Activated T-cell treated with anti-CD3 and anti-CD28 coated beads for 24 hours (primary cell): ENCODE measurements around the gene SND1.
"Not testable (repeated sequence)": the region's sequence is repeated elsewhere in the genome, so short reads cannot be mapped to it uniquely, and the experiment has no call there.

ENCODE experiments used
- DNase-seq: peaks from one replicate; pipeline ENCODE4 v3.0.0-alpha.2; 2020; ENCODE audit warnings: low read depth

SND1 gene

DNA sequence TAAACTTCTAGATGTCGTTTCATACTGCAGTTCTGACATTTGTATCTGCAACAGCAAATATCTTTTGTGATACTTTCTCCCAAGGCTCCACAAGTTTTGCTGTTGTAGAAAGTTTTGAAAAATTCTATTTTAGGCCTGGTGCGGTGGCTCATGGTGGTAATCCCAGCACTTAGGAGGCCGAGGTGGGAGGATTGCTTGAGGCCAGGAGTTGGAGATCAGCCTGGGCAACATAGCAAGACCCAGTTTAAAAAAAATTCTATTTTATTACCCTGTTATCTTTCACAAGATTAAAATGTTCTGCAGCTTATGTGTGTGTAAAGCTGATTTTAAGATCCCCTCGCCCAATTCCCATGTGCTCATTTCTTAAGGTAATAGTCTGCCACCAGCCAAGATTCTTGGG is 1.4 kb downstream of the SND1 start:
- DNase-seq: no peak

DNA sequence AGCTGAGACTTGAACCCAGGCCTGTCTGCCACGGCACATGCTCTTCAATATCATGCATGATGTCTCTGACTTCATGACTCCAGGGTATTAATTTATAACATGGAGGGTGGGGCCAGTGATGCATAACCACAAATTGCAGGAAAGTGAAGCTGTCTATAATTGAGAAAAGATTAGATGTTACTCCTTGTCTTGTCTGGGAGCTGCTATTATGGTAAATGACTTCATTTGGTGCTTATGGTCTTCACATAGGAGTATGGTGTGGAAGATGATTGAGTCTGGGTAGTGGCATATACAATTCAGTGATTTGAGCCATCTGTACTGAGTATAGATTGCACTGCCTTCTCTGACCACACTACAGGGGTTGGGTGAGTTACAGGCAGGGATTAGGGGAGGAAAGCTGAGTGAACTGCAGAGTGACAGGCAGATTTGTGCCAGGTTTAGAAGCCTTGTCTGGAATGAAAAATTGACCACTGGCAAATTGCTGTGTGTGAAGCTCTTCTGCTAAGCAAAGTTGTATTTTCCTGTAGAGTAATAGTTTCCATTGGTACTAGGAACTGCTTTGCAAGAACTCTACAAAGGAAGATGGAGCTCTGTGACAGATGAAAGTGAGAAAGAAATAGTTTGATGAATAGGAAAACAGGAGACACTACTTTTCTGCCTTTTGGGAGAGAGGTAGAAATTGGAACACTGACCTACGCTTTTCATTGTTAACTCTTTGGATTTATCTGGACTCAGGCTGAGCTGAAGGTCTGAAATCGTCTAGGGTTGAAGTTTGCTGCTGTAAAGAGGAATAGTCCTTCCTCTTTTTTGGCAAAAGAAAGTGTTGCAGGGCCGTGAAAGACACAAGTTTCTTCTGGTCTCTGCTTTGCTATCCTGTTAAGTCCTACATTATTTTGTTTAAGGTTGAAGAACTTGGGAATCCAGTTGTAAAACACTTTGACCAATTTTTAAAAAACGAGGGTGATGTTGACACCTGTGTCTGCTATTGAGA is 2.7 kb downstream of the SND1 start:
- DNase-seq: no peak

DNA sequence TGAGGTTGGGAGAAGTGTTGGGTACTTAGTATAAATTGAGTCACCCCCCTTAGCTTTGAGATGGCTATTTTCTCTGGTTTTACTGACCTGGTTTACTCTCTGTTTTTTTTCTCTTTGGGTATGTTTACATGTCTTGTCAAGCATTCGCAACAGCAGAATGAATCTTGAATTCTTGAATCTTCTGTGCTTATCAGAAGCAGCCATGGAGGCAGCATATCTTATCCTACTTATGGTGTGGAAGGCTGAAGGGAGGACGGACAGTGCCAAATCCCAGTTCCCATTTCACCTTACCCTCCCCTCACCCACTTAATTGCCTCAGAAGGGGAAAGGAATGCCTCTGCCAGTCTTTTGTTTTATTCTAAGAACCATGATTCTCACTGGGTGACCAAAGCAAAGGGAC is 3.7 kb downstream of the SND1 start:
- DNase-seq: no peak

DNA sequence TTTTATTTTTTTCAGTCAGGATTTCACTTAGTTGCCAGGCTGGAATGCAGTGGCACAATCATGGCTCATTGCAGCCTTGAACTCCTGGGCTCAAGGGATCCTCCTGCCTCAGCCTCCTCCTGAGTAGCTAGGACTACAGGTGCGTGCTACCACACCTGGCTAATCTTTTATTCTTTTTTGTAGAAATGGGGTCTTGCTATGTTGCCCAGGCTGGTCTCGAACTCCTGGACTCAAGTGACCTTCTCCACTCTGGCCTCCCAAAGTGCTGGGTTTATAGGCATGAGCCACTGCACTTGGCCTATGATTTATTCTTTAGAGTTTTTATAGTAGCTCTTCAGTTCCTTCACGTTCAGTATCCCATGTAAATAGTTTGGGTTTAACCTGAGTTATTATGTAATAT is 5.5 kb downstream of the SND1 start:
- DNase-seq: no peak

DNA sequence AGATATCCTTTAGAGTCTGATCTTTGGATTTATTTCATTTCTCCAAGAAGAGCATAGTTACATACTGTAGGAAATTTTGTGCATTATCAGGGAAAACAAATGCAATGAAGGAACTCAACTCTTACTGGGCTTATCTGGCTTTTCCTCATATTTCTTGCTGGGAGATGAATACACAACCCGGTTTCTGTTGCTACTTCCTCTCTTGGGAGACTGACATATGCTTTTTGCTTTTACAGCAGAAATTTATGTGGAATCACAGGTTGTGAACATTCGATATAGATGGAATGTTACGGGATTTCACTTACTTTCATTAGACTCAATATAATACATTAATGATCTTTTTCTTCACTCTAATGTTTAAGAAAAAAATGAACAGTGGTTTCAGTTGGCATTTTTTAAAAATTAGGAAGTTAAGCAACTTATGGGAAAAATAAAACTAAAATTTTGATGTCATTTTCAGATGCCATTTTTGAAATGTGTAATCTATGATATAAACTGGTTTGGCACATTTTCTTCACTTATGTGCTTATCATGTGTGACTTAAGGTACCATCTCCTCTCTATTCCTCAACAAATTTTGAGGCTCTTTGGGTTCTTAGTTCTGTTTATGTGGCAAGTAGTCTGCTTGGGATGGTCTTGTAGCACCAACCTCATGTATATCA is 7.1 kb downstream of the SND1 start:
- no peak for DNase-seq

DNA sequence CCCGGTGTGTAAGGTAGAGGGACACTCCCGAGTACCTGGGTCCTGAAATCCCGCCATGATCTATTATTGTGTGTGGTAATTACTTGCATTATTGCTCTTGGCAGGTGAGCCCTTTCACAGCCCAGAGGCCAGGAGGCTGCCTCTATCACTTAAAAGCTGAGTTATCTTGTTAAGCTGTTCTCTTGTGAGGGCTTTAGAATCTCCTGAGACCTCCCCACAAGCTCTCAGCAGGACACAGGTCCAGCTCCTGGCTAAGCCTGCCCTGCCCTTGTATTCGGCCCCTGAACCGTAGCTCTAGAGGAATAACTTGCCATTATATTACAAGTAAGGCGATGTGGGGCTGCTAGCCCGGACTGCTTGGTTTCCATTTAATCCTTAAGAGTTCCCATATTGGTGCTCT is 13.9 kb downstream of the SND1 start:
- DNase-seq: no peak

DNA sequence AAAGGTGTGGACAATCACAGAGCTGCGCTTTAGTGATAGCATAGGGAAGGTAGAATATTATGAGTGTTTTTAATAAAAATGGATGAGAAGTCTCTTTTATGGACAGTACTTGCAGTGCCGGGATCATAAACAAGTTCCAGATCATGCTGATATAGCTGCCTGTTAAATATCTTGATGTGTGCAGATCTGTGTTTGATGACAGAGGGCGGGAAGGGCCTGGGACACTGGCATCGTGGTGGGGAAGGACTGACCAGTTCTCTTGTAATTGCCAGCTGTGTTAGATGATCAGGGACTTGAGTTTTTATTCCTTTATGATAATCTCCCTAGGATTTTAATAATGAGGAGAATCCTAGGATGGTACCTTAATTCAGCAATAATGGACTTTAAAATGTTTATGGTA is 14.6 kb downstream of the SND1 start:
- no peak for DNase-seq

DNA sequence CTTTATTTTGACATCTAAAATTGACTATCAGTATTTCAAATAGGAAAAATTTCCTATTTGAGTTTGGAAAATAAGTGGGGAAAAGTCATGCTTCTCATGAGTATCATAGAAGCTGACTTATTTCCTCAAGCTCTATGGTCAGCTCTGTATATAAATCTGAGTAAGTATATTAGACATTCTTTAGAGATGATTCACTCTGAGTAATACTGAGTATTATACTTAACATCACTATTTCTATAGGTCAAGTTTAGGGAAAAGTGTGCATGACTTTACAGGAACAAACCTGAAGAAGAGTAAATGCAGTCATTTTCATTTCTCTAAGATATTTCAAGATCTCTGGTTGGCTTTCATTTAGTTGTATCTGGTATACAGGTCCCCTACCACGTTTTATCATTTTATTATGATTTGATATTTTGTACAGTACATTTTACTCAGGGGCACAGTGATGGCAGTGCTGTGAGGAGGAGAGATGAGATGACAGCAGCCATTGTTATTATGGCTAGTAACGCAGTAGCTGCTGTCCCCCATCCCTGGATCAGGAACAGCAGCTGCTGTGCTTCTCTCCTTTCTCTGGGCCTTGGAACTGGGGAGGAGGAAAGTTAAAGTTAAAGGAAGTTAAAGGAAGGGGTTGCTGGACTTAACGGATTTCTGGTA is 15.2 kb downstream of the SND1 start:
- DNase-seq: no peak

DNA sequence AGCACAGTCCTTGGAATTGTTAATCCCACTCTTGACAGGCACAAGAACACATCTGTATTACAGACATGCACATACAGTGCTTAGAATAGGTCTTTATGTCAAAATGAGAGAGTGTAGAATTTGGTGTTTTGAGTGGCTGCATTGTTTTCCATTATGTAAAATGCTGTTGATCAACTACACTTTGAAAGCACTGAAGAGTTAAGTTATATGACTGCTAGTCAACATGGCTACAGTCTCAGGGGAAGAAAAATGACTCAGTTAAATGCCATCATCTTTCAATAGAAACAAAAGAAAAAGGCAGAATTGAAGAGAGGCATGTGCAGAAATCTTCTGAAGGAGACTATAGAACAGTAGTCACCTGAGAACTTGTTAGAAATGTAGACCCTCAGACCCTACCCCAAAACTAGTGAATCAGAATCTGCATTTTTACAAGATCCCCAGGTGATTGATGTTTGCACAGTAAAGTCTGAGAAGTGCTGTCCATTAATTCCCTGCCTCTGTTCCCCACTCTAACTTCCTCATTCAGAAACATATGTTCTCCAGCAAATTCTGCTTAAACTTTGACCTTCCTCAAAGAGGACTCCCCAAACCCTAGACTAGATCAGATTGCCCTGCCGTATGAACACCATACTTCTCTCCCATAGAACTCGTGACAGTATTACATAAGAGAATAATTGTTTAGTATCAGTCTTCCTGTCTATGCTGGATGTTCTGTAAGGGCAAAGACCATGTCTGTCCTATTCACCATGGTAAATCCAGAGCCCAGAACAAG is 16.0 kb downstream of the SND1 start:
- no peak for DNase-seq

DNA sequence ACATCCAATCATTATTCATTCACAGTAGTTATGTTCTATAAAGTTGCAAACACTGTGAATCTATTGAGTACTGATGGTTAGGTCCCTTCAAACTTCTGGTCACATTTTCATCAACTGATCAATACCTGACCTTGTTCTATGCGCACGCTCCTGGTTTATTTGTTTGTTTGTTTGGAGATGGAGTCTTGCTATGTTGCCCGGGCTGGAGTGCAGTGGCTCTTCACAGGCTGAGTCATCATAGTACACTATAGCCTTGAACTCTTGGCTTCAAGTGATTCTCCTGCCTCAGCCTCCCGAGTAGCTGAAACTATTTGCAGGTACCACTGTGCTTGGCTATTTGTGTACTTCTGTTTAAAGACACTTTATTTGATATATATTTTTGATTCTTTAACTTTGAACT is 19.3 kb downstream of the SND1 start:
- DNase-seq: no peak

DNA sequence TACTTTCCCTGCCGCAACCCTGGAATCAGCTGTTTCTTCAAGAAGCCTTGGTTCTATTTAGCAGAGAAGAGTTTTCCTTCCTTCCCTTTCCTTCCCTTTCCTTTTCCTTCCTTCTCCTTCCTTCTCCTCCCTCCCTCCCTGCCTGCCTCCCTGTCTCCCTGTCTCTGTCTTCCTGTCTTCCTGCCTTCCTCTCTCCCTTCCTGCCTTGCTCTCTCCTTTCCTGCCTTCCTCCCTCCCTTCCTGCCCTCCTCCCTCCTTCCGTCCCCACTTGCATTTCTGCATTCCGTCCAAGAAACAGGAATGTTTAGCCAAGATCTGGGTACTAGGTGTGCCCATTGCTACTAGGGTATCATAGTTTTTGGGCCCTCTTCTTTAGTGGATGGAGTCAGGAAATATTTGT is 21.9 kb downstream of the SND1 start:
- no peak for DNase-seq

DNA sequence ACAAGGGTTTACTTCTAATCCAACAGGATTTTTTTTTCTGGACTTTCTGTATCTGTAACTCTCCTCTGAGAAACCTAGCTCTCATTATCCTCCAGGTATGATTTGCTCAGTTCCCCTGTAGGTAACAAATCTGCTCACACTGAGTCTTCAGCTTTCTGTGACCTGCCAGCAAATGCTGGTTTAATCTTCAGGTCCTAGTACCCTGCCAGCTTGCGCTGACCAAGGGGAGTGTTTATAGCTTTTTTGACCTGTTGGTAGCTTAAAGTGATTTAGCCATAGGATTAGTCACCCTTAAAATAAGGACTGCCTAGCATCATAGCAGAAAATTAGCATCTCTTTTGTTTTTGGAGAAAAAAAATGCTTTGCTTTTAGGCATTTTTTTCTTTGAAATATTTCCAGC is 22.4 kb downstream of the SND1 start:
- no peak for DNase-seq

DNA sequence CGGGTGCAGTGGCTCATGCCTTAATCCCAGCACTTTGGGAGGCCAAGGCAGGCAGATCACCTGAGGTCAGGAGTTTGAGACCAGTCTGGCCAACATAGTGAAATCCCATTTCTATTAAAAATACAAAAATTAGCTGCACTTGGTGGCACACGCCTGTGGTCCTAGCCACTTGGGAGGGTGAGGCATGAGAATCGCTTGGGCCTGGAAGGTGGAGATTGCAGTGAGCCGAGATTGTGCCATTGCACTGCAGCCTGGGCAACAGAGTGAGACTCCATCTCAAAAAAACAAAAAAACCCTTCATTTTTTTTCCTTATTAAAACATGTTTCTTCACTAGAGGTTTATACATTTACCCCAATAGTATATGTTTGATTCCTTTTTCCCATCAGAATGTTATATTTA is 22.9 kb downstream of the SND1 start:
- DNase-seq: not testable (repeated sequence)

DNA sequence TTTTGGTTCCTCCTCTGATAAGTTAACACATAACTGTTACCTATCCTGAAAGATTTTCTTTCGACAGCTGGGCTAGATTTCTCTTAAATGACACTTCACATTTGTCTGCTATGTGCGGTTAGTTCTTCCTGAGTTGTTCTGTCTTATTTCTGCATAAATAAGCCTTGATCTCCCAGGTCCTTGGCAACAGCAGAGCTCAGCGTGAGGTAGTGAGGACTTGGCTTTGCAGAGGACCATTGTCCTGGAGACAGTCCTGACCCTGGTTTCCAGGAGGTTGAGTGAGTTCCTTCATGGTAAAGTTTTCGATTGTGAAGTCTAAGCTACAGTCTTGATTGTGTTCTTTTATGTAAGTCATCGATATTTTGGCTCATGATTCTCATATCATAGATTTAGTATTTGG is 23.7 kb downstream of the SND1 start:
- no peak for DNase-seq

DNA sequence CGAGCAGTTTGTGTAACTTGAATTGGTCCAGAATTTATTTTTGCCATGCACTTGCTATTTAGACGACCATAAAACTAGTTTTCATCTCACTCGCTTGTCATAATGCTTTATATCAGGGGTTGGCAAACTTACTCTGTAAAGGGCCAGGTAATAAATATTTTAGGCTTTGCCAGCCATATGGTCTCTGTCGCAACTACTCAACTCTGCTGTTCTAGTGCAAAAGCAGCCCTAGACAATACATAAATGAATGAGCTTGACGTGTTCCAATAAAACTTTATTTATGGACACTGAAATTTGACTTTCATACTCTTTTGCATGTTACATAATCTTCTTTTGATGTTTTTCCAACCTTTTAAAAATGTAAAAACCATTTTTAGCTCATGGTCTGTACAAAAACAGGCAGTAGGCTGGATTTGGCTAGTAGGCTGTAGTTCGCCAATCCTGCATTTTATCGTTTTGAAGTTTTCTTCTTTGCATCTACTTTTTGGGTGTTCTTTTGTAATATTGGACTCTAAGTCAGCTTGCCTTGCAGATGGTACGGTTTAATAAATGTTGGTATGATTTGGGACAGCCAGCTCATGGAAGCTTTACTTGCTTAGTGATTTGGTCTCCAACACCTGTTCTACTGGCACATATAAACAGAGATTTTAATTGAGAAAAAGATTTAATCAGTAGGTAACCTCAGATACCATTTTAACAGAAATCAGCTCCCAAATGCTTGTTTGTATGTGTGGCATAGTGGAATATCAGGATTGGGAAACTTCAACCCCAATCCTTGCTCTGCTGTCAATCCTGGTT is 25.6 kb downstream of the SND1 start:
- no peak for DNase-seq

DNA sequence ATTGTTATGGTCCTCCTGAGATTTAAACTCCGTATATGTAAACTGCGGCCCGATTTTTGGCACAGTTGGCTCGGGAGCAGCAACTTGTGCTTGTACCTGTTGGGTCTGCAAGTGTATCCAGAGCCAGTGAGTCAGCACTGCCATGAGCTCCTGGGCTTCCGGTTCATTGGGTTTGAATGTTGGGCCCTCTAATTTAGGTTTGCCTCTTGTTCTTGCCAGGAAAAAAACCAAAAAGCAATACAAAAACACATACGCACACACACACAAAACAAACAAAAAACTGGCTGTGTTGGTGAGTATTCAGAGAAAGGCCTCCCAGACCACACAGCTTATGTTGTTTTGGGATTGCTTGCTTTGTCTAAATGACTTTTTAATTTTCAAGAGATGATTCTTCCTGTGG is 26.3 kb downstream of the SND1 start:
- DNase-seq: no peak

DNA sequence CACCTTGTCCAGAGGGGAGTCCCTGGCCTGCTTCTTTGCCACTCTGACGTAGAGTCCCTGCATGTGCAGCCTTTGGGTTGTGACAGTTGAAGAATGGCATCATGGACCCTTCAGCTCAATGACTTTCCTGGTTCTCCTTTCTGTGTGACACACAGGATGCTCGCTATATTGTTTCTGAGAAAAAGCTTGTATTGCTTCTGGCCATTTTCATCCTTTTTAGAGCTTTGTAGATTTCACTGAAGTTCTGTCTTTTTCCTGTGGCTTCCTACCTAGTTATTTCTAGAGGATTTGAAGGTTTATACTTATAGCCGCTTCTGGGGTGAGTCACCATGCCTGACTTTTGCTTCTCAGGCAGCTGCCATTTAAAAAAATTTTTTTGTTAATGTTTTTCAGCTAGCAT is 27.0 kb downstream of the SND1 start:
- no peak for DNase-seq

DNA sequence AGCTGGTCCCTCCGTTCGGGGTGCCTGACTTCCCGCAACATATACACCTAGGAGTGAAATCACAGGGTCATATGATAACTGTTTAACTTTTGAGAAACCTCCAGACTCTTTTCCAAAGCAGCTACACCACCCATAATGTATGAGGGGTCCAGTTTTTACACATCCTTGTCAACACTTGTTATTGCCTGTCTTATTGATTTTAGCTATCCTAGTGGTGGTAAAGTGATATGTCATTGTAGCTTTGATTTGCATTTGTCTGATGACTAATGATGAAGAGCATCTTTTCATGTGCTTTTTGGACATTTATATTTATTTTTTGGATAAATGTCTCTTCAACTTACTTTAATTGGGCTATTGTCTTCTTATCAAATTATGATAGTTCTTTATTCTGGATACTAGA is 29.0 kb downstream of the SND1 start:
- no peak for DNase-seq

DNA sequence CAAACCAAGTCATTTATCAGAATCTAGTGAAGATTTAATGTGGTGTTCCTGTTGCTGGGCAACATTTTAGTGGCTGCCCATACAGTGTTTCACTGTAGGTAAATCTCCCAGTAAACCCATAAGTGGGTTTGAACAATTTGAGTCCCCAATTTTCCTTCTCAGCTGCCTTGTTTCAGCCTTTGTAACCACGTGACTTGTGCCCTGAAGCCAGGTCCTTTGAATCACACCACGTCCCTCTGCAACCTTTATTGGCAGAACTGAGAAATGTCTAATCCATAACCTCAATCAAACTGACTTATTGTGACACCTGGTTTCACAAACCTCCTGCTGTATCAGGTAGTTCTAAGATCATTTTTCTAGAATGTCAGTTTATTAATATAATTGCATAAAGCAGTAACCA is 30.1 kb downstream of the SND1 start:
- no peak for DNase-seq

DNA sequence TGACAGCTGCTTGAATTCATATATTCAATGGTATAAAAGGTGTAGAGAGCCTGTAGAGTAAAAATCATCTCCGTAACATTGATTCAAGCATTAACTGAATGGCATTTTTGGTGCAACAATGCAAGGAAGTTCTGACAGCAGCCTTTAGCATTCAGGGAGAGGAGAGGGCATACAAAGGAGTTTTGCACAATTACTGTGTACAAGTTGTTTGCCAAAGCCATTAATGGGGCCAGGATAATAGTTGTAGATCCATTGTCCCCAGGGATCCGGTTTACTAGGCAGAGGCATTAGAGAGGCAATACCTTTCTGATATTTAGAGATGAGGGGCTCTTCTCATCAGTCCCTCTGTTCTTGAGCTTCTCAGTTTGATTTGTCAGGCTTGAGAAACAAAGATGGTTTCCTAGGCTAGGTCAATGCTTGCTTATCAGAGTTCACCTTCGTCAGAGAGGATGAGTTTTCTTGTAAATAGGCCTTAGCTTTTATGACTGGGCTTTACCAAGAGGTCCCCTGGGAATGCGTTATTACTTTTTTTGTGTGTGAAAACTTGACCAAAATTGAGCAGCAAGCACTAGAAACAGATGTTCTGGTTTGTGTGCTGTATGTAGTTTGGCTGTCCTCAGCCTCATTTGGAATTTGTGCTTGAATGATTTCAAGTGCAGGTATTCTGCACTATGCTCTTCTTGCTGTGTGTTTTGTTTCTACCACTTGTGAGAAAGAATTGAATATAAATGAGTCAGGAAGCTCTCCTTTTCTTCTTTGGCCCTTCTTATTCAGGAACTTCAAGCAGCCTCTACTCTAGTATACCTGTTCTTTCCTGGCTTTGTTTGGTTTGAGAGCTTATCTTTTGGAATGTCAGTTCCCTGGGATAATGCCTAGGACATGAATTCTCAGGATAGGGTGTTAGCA is 32.0 kb downstream of the SND1 start:
- no peak for DNase-seq
